GM19240 (cell line): Measurements from ENCODE around the gene KDM6A.
A peak's percentile ranks its signal among the peaks of the same experiment; 100 is the strongest.
"Not testable (repeated sequence)": the region's sequence is repeated elsewhere in the genome, so short reads cannot be mapped to it uniquely, and the experiment has no call there.

Experiments
- DNase-seq: peaks from one replicate; pipeline ENCODE4 v3.0.0; 2011; ENCODE audit warnings: low spot score; ENCODE audit not compliant: insufficient read length

The KDM6A gene

GRCh38 chrX:45077748-45078424 is 204.9 kb downstream of the KDM6A start:
- peak; percentile 2 for DNase-seq

GRCh38 chrX:45083314-45083713 is 210.3 kb downstream of the KDM6A start:
- DNase-seq, result no peak

DNA sequence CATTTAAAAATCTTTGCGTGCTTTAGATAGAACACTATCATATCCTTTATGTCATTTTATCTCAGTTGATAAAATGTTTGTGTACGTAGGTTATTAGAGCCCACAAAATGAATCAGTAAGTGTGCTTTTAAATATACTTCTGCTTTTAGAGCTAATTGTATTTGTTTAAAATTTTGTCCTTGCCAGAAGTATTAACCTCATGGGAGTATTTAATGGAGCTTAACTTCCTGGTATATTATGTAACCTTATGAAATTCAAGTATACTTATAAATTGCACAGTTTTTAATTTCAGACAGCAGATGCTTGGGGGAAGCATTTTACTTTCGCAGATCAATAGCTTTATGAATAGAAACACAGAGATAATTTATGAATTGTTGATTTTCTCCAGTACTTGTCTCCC is 237.5 kb downstream of the KDM6A start:
- no peak for DNase-seq

- no peak for DNase-seq
Observed at GRCh38 chrX:45126158-45126557, 253.2 kb downstream of the KDM6A start.

DNA sequence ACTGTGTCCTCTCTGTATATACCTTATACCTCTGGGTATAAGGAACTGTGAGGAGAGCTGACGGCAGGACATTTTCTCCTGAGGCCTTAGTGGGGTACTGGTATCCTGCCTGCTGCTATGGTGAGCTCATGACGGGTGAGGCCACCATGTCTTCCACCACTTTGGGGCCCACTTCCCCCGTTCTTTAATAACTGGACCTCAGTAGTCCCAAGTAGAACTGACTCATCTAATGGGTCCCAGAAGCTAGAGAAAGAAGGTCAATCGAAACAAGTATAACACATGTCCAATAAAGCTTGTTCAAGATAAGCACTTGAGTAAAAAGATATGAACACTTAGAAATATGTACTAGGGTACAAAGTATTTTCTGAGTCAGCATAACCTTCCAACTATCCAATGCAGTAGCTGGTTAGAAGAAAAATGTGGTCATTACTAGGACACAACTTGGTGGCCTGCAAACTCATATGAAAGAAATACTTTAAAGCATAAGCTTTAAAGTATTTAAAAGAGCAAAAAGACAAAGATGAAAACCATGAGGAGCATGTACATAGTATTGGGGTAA is 256.0 kb downstream of the KDM6A start:
- no peak for DNase-seq

- DNase-seq, result no peak
Observed at GRCh38 chrX:45133465-45133864, 260.5 kb downstream of the KDM6A start.

DNA sequence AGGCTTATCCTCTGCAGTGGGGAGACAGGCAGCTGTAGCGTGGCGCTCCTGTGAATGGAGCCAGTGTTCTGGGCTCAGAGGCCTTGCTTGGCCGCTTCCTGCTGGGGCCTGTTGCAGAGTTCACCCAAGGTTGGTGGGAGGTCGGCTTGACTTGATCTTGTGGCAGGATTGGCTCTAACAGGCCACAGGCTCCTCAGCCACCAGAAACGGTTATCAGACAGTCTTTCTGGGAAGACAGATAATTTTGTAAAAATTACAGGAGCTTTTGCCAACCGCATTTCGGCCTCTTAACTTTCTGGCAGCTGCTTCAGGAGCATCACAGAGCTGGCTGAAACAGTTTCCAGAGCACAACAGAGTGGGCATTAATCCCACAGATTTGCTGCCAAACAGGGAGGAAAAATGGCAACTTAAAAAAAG is 261.3 kb downstream of the KDM6A start:
- DNase-seq, result no peak

- no peak for DNase-seq
Observed at GRCh38 chrX:45134775-45135174, 261.8 kb downstream of the KDM6A start.

DNA sequence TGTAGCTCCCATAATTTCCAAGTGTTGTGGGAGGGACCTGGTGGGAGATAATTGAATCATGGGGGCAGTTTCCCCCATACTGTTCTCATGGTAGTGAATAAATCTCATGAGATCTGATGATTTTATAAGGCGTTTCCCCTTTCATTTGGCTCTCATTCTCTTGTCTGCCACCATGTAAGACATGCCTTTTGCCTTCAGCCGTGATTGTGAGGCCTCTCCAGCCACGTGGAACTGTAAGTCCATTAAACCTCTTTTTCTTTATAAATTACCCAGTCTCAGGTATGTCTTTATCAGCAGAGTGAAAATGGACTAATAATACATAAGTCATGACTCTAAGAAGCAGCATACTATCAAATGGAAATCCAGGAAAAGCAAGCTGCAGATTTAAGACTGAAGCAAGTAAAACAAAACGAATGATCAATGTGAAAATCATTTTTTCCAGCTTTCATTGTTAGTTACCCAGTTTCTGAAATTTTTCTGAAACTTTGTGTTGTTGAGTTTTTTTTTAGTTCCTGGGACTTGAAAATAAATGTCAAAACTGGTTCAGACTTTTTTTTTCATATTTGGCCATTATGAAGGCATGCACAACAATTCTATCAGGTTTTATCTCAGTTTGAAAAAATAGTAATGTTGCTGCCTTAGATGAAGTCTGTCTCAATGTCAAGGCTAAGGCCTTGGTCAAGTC is 262.5 kb downstream of the KDM6A start:
- not testable (repeated sequence) for DNase-seq

GRCh38 chrX:45137531-45137930 is 264.5 kb downstream of the KDM6A start:
- no peak for DNase-seq

DNA sequence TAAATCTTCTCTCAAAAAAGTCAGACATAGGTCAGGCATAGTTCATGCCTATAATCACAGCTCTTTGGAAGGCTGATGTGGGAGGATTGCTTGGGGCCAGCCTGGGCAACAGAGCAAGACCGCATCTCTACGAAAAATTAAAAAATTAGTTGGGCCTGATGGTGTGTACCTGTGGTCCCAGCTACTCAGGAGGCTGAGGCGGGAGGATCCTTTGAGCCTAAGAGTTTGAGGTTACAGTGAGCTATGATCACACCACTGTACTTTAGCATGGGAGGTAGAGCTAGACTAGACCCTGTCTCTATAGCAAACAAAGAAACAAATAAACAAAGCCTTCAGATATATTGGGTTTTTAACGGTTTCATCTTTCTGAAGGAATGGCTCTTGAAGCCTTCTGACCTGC is 265.5 kb downstream of the KDM6A start:
- DNase-seq, result no peak

DNA sequence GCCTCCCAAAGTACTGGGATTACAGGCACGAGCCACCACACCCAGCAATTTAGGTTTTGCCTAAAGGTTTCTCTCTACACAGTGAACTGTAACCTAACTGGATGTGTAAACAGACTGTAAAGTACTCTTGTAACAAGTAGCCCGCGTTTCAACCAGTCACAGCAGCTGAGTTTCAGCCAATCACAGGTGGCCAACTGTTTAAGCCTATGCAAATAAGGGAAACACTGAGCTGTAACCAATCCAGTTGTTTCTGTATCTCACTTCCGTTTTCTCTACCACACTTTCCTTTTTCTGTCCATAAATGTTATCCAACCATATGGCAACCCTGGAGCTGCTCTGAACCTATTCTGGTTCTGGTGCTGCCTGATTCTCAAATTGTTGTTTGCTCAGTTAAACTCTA is 267.8 kb downstream of the KDM6A start:
- DNase-seq, result no peak

DNA sequence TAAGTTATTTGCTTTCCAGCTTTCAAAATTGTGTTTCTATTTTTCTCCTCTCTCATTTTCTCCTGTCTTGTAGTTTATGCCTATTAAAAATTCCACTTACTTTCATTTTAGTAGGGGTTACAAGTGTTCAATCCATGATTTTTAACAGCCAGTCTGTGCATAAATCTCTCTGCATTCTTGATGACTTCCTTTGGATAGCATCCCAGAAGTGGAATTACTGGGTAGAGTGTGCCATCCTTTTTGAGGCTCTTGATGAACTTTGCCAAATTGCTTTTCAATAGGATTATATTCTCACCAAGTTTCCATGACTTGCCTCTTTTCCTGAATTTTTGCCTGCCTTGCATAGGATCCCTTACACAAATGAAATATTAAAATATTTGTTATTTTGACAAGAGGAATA is 269.2 kb downstream of the KDM6A start:
- no peak for DNase-seq

DNA sequence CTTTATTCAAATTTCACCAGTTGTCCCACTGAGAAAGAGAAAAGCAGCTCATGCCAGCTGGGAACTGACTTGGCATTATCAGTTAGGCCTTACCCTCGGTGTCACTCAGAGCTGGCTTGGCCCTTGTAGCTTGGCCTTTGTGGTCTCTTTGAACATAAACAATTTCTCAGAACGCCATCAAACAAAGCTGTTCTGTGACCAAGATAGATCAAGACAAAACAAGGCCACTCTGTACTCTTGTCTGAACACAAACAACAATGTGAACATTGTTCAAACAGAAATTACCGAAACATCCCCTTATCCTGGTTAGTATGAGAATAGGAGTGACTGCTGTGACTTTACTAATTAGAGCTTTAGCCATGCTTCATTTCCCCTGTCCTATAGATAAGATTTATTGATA is 270.5 kb downstream of the KDM6A start:
- no peak for DNase-seq

- DNase-seq, result no peak
Observed at GRCh38 chrX:45145492-45146215, 272.7 kb downstream of the KDM6A start.

GRCh38 chrX:45150821-45151220 is 277.8 kb downstream of the KDM6A start:
- DNase-seq, result no peak

DNA sequence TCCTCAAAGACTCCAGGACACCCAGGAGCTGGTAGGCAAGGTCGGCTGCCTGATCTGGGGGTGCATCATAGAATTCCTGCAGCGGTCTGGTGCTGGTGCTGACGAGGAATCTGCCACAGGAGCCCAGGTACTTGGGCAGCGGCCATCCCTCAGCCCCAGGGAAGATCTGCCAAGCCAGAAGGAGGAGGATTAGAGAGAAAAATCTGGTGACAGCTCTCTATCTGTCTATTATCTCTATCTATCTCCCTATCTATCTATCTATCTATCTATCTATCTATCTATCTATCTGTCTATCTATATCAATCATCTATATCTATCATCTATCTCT is 281.0 kb downstream of the KDM6A start:
- DNase-seq, result no peak

- no peak for DNase-seq
Observed at GRCh38 chrX:45154462-45154861, 281.5 kb downstream of the KDM6A start.

- DNase-seq, result no peak
Observed at GRCh38 chrX:45157647-45158046, 284.7 kb downstream of the KDM6A start.
